Measurements from ENCODE around the gene PGLYRP3.
A peak's percentile ranks its signal among the peaks of the same experiment; 100 is the strongest.
"Not testable (repeated sequence)": the region's sequence is repeated elsewhere in the genome, so short reads cannot be mapped to it uniquely, and the experiment has no call there.

Gene PGLYRP3

DNA sequence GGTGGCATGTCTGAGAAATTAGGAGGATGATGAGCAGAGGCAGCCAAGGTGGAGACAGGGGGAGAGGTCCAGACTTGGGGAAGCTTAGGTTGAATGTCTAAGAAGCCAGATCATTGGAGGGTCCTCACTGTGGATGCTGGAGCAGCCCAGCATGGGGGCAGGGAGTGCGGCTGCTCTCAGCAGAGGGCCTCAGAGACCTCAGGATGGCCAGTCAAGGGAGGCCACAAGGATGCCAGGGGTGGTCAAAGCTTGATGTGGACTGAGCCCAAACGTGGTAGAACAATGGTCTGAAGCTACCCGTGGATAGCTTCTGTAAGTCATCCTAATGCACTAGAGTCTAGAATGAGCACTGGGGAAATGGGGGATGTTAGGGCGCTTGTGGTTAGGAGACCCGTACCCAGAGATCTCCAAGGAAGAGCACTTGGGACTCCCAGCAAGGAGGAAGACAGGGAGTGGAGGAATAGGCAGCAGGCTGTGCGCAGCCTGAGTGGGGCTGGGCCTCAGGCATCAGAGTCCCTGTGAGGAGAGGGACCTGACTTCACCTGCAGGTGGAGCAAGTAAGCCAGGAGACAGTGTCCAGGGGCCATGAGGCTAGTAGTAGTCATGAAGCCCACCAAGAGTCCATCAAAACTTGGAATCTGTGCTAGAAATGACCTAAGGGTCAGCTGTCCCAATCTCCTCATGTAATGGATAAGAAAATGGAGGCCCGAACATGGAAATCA lies 40.6 kb upstream of the PGLYRP3 start:
- TF ChIP-seq, protein P1, sequence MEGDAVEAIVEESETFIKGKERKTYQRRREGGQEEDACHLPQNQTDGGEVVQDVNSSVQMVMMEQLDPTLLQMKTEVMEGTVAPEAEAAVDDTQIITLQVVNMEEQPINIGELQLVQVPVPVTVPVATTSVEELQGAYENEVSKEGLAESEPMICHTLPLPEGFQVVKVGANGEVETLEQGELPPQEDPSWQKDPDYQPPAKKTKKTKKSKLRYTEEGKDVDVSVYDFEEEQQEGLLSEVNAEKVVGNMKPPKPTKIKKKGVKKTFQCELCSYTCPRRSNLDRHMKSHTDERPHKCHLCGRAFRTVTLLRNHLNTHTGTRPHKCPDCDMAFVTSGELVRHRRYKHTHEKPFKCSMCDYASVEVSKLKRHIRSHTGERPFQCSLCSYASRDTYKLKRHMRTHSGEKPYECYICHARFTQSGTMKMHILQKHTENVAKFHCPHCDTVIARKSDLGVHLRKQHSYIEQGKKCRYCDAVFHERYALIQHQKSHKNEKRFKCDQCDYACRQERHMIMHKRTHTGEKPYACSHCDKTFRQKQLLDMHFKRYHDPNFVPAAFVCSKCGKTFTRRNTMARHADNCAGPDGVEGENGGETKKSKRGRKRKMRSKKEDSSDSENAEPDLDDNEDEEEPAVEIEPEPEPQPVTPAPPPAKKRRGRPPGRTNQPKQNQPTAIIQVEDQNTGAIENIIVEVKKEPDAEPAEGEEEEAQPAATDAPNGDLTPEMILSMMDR (IDR thresholded peaks at IDR 0.05; ENCODE audit: insufficient read depth, low read depth, low read length, missing control alignments) = peak; percentile 77
- peak; percentile 50 for DNase-seq (ENCODE audit: low read depth)
- H3K4me3 ChIP-seq (ENCODE audit: low read length) = no peak overlapping the region

DNA sequence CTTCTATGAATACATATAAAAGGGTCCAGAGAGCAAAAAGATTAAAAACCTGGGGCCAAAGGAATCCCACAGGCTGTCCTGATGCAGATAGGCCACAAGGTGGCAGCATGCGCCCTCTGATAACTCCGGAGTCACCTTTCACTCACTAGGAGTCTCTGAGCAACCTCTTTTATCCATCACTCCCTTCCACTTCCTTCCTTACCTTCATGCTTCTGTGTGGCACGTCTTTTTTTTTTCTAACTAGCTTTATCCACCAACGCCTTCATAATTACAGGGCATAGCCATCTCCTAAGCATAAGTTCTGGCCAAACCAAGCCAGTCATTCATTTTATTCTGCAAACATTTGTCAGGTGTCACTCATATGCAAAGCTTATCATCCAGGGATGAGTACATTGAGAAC lies 39.8 kb upstream of the PGLYRP3 start:
- TF ChIP-seq, protein P1 (IDR thresholded peaks at IDR 0.05; ENCODE audit: insufficient read depth, low read depth, low read length, missing control alignments) = peak; percentile 89
- H3K4me3 ChIP-seq (ENCODE audit: low read length) = no peak overlapping the region
- peak; percentile 75 for DNase-seq (ENCODE audit: low read depth)

DNA sequence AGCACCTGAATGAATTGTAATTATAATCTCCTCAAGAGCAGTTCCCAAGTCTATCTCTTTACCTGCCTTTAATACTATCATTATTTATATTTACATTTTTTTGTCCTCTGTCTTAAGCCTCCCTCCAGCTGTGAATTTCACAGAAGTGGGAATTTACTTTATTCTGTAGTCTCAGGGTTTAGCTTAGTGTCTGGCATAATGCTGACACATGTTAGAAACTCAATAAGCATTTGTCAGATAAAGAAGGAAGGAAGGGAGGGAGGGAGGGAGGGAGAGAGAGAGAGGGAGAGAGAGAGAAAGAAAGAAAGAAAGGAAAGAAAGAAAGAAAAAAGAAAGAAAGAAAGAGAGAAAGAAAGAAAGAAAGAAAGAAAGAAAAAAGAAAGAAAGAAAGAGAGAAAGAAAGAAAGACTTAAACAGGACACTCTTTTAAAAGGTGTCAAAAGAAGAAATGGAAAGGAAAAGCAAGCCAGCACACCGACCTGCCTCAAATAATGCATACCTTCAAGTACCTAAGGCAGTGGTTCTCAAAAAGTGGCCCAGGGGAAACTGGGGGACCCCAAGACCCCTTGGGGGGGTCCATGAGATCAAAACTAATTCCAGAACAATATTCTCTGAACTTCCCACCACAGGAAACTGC lies 37.7 kb upstream of the PGLYRP3 start:
- H3K4me3 ChIP-seq (ENCODE audit: low read length) = no peak overlapping the region
- TF ChIP-seq, protein P1 (IDR thresholded peaks at IDR 0.05; ENCODE audit: insufficient read depth, low read depth, low read length, missing control alignments) = no peak
- DNase-seq (ENCODE audit: low read depth) = no peak

DNA sequence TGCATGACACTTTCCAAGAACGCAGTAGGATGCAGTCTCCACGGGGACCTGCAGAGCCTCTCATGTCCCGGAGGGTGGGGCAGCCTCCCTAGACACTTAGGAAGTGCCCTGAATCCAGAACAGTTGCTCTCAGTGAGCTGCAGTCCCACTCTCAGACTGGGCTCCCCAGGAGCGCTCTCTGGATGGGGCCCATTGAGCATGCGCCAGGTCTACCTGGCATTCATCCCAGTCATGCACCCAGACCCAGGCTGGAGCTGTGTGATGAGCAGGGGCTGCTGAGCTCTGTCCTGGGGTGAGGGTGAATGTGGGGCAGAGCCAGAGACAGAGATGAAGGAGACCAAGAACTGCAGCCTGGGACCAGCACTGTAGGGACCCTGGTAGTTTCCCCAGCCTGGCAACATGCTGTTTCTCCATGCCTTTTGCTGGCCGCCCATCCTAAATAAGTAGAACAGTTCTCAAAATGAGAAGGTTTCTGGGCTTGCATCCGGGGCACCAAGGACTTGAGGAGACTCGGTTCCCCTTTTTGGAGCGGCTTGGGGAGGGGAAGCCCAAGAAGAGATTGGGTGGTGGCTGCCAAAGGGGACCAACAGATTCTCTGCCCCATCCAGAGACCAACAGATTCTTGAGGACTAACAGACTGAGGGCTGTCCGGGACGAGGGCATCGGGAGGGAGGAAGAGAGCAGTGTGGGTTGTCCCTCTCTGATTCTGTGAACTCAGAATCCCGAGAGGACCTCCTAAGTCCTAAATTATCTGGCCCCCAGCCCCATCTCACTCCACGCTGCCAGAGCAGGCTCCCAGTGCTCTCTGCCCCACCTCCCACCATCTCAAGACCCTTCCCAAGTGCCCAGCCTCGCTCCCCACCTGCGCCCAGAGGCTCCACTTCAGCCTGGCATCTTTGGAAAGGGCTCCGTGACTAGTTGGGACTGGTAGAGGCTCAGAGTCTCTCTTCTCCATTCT lies 36.9 kb upstream of the PGLYRP3 start:
- H3K4me3 ChIP-seq (ENCODE audit: low read length) = no peak overlapping the region
- DNase-seq (ENCODE audit: low read depth) = no peak
- TF ChIP-seq, protein P1 (IDR thresholded peaks at IDR 0.05; ENCODE audit: insufficient read depth, low read depth, low read length, missing control alignments) = no peak

DNA sequence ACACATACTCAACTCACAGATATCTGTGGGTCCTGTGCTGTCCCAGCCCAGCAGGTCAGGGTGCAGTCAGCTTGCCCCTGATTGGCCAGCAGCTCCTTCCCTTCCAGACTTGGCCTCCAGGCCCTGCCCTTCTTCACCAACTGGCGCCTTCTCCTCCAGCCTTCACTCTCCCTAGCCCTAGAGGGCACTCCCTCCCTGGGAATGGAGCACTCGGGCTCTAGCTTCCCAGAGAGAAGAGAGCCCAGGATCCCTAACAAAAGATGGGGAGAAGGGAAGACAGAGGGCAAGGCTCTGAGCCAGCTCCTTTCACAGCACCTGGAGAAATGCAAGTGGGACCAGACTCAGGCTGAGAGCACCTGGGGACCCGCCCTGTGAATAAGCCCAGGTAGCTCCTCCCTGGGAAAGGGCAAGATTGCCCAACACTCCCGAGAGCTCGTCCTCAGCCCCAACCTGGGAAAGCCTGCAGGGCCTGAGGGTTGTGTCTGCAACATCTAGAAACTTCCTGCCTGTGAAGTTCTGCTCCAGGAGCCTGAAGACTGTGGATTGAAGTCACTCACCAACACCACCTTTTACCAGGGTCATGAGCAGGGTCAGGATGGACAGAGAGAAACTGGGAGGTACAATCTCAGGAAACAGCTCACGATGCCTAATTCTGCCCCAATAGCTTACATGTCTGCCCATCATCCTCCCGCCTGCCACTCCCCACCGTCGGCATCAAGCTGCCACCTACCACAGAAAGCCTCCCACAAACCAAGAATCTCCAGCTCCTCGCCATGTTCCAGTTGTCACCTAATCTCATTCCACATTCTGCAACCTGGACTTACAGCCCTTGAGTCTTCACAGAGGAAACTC lies 36.0 kb upstream of the PGLYRP3 start, which contains the start of gene PGLYRP4:
Gene PGLYRP4 (minus strand): TSS at position 331 of the 852 bp plus-strand sequence. CDS start 909 bp downstream, outside the sequence.
- TF ChIP-seq, protein P1 (IDR thresholded peaks at IDR 0.05; ENCODE audit: insufficient read depth, low read depth, low read length, missing control alignments) = no peak
- peak within 1 kb of the TSS; percentile 13 for H3K4me3 ChIP-seq (ENCODE audit: low read length)
- peak; percentile 97 for DNase-seq (ENCODE audit: low read depth)

DNA sequence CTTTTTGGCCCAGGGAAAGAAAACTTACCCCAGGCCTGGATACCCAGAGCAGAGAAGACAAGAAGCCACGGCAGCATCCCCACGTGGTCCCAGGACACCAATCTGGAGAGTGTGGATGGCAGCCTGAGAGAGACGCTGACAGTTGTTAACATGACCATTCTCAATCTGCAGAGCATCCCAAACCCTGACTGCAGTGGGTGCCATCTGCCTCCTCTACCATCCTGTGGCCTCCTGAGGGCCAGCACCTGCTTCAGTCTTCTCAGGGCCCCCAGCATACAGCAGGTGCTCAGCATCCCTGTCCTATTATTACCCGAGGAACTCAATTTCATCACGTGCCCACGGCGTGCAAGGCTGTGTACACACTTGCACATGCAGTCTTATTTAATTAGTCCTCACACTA lies 35.1 kb upstream of the PGLYRP3 start:
- H3K4me3 ChIP-seq (ENCODE audit: low read length) = peak overlapping the region; percentile 13
- TF ChIP-seq, protein P1 (IDR thresholded peaks at IDR 0.05; ENCODE audit: insufficient read depth, low read depth, low read length, missing control alignments) = no peak
- no peak for DNase-seq (ENCODE audit: low read depth)

DNA sequence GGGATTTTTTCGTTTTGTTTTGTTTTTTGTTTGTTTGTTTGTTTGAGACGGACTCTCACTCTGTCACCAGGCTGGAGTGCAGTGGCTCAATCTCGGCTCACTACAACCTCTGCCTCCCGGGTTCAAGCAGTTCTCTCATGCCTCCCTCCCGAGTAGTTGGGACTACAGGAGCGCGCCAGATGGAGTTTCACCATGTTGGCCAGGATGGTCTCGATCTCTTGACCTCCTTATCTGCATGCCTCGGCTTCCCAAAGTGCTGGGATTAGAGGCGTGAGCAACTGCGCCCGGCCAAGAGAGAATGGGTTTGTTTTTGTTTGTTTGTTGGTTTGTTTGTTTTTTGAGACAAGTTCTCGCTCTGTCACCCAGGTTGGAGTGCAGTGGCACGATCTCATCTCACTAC lies 34.3 kb upstream of the PGLYRP3 start:
- not testable (repeated sequence) for DNase-seq (ENCODE audit: low read depth); H3K4me3 ChIP-seq (ENCODE audit: low read length)
